PC-3 (cell line): ENCODE measurements around the gene AP4B1.

Experiments used
- CTCF ChIP-seq: fragments of 300-600 bp; sonication (generic); conservative IDR thresholded peaks from 2 replicates; pipeline ENCODE4 v1.5.1; 2017; ENCODE audit warnings: antibody characterized with exemption, low read depth, mild to moderate bottlenecking, low read length
- EZH2 ChIP-seq: fragments of 300-600 bp; sonication (generic); IDR thresholded peaks from one replicate; pipeline ENCODE4 v1.6.1; 2017; ENCODE audit warnings: antibody characterized with exemption, mild to moderate bottlenecking, low read length; ENCODE audit not compliant: unreplicated experiment
- EZH2phosphoT487 ChIP-seq: fragments of 300-600 bp; sonication (generic); IDR thresholded peaks from 2 replicates; pipeline ENCODE4 v1.6.1; 2018; ENCODE audit warnings: mild to moderate bottlenecking, antibody characterized with exemption, low read length, borderline replicate concordance

DNA sequence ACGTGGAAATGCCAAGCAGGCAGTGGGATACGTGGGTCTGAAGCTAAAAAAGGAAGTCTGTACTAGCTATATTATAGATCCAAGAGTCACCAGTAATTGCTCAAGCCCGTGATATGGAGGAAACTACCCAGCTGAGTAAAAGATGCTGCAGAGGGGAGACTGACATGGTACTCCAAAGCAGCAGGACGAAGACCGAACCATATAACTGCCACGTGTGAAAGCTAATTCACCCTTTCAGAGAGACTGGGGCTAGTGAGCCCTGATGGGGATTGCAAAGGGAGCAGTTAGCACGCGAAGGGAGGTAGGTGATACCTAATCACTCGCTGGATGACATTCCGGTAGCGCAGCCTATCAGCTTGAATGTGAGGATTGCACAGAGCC, 316 bp downstream of the AP4B1 start:
- TF ChIP-seq CTCF (no peak), EZH2phosphoT487 (no peak), EZH2 (no peak)
